OCI-LY1 (cell line): ENCODE data around the gene ACVR1.

Experiments used
- EZH2 ChIP-seq: fragments of 200-600 bp; sonication (generic), shearing (Covaris generic); IDR thresholded peaks from 2 replicates; pipeline ENCODE4 v1.8.0; 2017; ENCODE audit warnings: borderline replicate concordance, mixed run types, mild to moderate bottlenecking, antibody characterized with exemption, low read length, moderate library complexity, mixed read lengths
- TF ChIP-seq, protein P1 (sequence below): fragments of 200-600 bp; sonication (generic), shearing (Covaris generic); IDR thresholded peaks from 2 replicates; pipeline ENCODE4 v1.5.1; 2017; ENCODE audit warnings: mild to moderate bottlenecking, antibody characterized with exemption, low read length, moderate library complexity, mixed read lengths

DNA sequence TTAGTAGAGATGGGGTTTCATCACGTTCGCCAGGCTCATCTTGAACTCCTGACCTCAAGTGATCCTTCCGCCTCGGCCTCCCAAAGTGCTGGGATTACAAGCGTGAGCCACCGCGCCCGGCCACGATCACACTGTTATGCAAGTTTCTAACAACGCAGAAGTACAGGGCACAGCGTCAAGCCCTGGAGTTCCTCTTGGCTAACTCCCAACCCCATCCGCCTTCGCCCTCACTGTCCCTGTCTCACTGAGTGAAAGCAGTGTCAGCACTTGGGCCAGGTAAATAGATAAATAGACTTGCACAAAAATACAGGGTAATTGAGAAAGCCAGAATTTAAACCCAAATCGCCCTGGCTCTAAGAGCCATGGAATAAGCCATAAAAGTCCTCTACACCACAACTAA lies 111.7 kb downstream of the ACVR1 start:
- TF ChIP-seq, protein P1, sequence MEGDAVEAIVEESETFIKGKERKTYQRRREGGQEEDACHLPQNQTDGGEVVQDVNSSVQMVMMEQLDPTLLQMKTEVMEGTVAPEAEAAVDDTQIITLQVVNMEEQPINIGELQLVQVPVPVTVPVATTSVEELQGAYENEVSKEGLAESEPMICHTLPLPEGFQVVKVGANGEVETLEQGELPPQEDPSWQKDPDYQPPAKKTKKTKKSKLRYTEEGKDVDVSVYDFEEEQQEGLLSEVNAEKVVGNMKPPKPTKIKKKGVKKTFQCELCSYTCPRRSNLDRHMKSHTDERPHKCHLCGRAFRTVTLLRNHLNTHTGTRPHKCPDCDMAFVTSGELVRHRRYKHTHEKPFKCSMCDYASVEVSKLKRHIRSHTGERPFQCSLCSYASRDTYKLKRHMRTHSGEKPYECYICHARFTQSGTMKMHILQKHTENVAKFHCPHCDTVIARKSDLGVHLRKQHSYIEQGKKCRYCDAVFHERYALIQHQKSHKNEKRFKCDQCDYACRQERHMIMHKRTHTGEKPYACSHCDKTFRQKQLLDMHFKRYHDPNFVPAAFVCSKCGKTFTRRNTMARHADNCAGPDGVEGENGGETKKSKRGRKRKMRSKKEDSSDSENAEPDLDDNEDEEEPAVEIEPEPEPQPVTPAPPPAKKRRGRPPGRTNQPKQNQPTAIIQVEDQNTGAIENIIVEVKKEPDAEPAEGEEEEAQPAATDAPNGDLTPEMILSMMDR, result no peak
- TF ChIP-seq EZH2, result no peak
